ENCODE data around the gene APOB.

Gene APOB

GRCh38 chr2:21007129-21008013, 36.5 kb downstream of the APOB start:
- DNase-seq (ENCODE audit: low read depth): no peak
- no peak overlapping the region for H3K4me3 ChIP-seq (ENCODE audit: low read depth, low read length)

- no peak for DNase-seq (ENCODE audit: low read depth)
- H3K4me3 ChIP-seq (ENCODE audit: low read depth, low read length): no peak overlapping the region
Measured at GRCh38 chr2:21006423-21007128, 37.3 kb downstream of the APOB start.

- H3K4me3 ChIP-seq (ENCODE audit: low read depth, low read length): no peak overlapping the region
- DNase-seq (ENCODE audit: low read depth): no peak
Measured at GRCh38 chr2:21005700-21006422, 38.0 kb downstream of the APOB start.

- no peak for DNase-seq (ENCODE audit: low read depth)
- H3K4me3 ChIP-seq (ENCODE audit: low read depth, low read length): no peak overlapping the region
Measured at GRCh38 chr2:21005111-21005699, 38.7 kb downstream of the APOB start.

GRCh38 chr2:21004181-21004572, 39.7 kb downstream of the APOB start:
- DNase-seq (ENCODE audit: low read depth): no peak
- H3K4me3 ChIP-seq (ENCODE audit: low read depth, low read length): no peak overlapping the region

GRCh38 chr2:21003572-21004180, 40.2 kb downstream of the APOB start:
- no peak overlapping the region for H3K4me3 ChIP-seq (ENCODE audit: low read depth, low read length)
- DNase-seq (ENCODE audit: low read depth): no peak

GRCh38 chr2:21002814-21003192, 41.1 kb downstream of the APOB start:
- no peak overlapping the region for H3K4me3 ChIP-seq (ENCODE audit: low read depth, low read length)
- no peak for DNase-seq (ENCODE audit: low read depth)

- H3K4me3 ChIP-seq (ENCODE audit: low read depth, low read length): no peak overlapping the region
- DNase-seq (ENCODE audit: low read depth): no peak
Measured at GRCh38 chr2:21001988-21002813, 41.7 kb downstream of the APOB start.

GRCh38 chr2:21001225-21001946, 42.5 kb downstream of the APOB start:
- H3K4me3 ChIP-seq (ENCODE audit: low read depth, low read length): no peak overlapping the region
- DNase-seq (ENCODE audit: low read depth): no peak

GRCh38 chr2:20999906-21000645, 43.8 kb downstream of the APOB start:
- H3K4me3 ChIP-seq (ENCODE audit: low read depth, low read length): no peak overlapping the region
- DNase-seq (ENCODE audit: low read depth): no peak

GRCh38 chr2:20998972-20999905, 44.6 kb downstream of the APOB start:
- H3K4me3 ChIP-seq (ENCODE audit: low read depth, low read length): no peak overlapping the region
- DNase-seq (ENCODE audit: low read depth): no peak

- H3K4me3 ChIP-seq (ENCODE audit: low read depth, low read length): no peak overlapping the region
- DNase-seq (ENCODE audit: low read depth): no peak
Measured at GRCh38 chr2:20997953-20998722, 45.7 kb downstream of the APOB start.

- H3K4me3 ChIP-seq (ENCODE audit: low read depth, low read length): no peak overlapping the region
- DNase-seq (ENCODE audit: low read depth): no peak
Measured at GRCh38 chr2:20994130-20994529, 49.7 kb downstream of the APOB start.

- DNase-seq (ENCODE audit: low read depth): no peak
Measured at GRCh38 chr2:20992201-20992711, 51.6 kb downstream of the APOB start.

More at GRCh38 chr2:20992201-20992711, 51.6 kb downstream of the APOB start:
- H3K4me3 ChIP-seq (ENCODE audit: low read depth, low read length): no peak overlapping the region
